Caco-2 (cell line): ENCODE results near the gene STK36. TPM values are rescaled to one million over a fixed set of nuclear protein-coding genes. Genes with fewer than 3 reads are reported as not detected.

ENCODE experiments used
- BruUV-seq: library from RNA; stranded (reverse); fragments of 400-500 nt; replicated peaks from 2 replicates; lab custom pipeline; 2021; lab: Mats Ljungman, UMichigan
- CTCF ChIA-PET: fragments of 300-600 bp; sonication (Branson Sonifier 250); formaldehyde crosslinking; loops from one replicate; lab custom pipeline; 2022; ENCODE audit warnings: antibody characterized with exemption; lab: Charles Lee
- POLR2A ChIA-PET: fragments of 300-600 bp; sonication (Branson Sonifier 250); formaldehyde crosslinking; loops from one replicate; lab custom pipeline; 2022; ENCODE audit warnings: antibody characterized with exemption; lab: Charles Lee
- DNase-seq, 2 experiments: peaks; one replicate each; pipeline versions ENCODE4 v3.0.0 to v3.0.0-alpha.2; 2020 to 2022
- H3K27me3 ChIP-seq: replicated peaks from 2 replicates; pipeline ENCODE4 v1.6.0; 2011; ENCODE audit warnings: low read length; ENCODE audit not compliant: control insufficient read depth, insufficient read depth
- H3K36me3 ChIP-seq: 2 replicates; pipeline ENCODE4 v1.5.1; 2011; ENCODE audit warnings: low read length; ENCODE audit not compliant: control insufficient read depth, insufficient read depth
- H3K4me1 ChIP-seq: fragments of 250-450 bp; sonication (Bioruptor Pico); 2 replicates; pipeline ENCODE4 v1.5.1; 2020; ENCODE audit warnings: mild to moderate bottlenecking
- H3K4me3 ChIP-seq: 2 replicates; pipeline ENCODE4 v1.5.1; 2011; ENCODE audit warnings: low read depth, mild to moderate bottlenecking, control low read depth, low read length
- H3K9me3 ChIP-seq: fragments of 250-450 bp; sonication (Bioruptor Pico); 2 replicates; pipeline ENCODE4 v1.5.1; 2020; ENCODE audit warnings: mild to moderate bottlenecking, moderate library complexity
- H3K27ac Mint-ChIP-seq: one replicate; pipeline ENCODE4 v1.8.0; 2022; ENCODE audit warnings: mixed read lengths; ENCODE audit not compliant: unreplicated experiment
- H3K27me3 Mint-ChIP-seq: one replicate; pipeline ENCODE4 v1.8.0; 2022; ENCODE audit warnings: mixed read lengths; ENCODE audit not compliant: insufficient read depth, unreplicated experiment
- H3K36me3 Mint-ChIP-seq: one replicate; pipeline ENCODE4 v1.8.0; 2022; ENCODE audit warnings: mild to moderate bottlenecking, mixed read lengths; ENCODE audit not compliant: insufficient read depth, unreplicated experiment
- H3K4me1 Mint-ChIP-seq: one replicate; pipeline ENCODE4 v1.8.0; 2022; ENCODE audit warnings: low read depth, mixed read lengths; ENCODE audit not compliant: unreplicated experiment
- H3K4me3 Mint-ChIP-seq: one replicate; pipeline ENCODE4 v1.8.0; 2022; ENCODE audit warnings: mild to moderate bottlenecking, moderate library complexity, mixed read lengths; ENCODE audit not compliant: unreplicated experiment
- H3K9me3 Mint-ChIP-seq: one replicate; pipeline ENCODE4 v1.8.0; 2022; ENCODE audit warnings: mixed read lengths; ENCODE audit not compliant: unreplicated experiment
- intact Hi-C: fragments of 100-400 bp; cut with micrococcal nuclease; formaldehyde crosslinking; loops from one replicate; pipeline ENCODE4 v1.10.0; 2022; ENCODE audit not compliant: unreplicated experiment
- total RNA-seq: library from RNA; stranded (reverse); gene quantifications from 2 replicates; pipeline ENCODE4 v1.2.3, GENCODE V29; 2022
- TF ChIP-seq, protein P1 (sequence below), 2 experiments: fragments of 200-600 bp in 1 of 2; IDR thresholded peaks; 1 replicate in 1 of 2; 2 replicates in 1 of 2; pipeline versions ENCODE4 v1.5.1 to v1.8.0; 2011 to 2022; ENCODE audit warnings: antibody characterized with exemption in 1 of 2, control low read depth in 1 of 2, inconsistent platforms in 1 of 2, low read depth in 1 of 2, low read length in 1 of 2, mild to moderate bottlenecking in 1 of 2, moderate library complexity in 1 of 2; ENCODE audit not compliant: insufficient read depth in 1 of 2, severe bottlenecking in 1 of 2, unreplicated experiment in 1 of 2

Gene STK36
- total RNA-seq, 1 experiment from 2014 or later = 44.1 TPM

DNA sequence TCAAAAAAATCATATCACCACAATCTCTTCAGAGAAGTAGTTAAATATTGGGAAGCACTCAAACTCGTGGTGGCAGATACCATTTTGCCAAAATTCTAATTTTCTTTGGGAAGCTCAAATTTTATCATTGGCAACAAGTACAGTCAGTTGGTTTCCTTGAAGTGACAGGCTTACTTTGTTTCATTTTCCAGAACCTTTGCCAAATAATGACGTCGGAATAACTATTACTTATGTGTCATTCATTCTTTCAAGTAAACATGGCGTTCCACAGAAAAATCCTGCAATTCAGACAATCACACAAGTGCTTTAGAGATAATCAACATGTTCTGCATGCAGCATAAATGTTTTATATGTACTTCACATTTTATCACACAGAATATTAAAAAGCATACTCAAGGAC lies 44.2 kb downstream of the STK36 start:
- peaks cover 14% of the 10 kb centered on the region for H3K36me3 Mint-ChIP-seq
- H3K27me3 Mint-ChIP-seq = no peaks in the 10 kb centered on the region
- ChIA-PET POLR2A (no interaction called here), CTCF (no interaction called here)
- no TSS peak for BruUV-seq
- intact Hi-C loops = loop anchor here (10.0 kb wide), 1 partner anchor 249 kb away; no protein-coding TSS in a partner anchor
- TF ChIP-seq, protein P1, sequence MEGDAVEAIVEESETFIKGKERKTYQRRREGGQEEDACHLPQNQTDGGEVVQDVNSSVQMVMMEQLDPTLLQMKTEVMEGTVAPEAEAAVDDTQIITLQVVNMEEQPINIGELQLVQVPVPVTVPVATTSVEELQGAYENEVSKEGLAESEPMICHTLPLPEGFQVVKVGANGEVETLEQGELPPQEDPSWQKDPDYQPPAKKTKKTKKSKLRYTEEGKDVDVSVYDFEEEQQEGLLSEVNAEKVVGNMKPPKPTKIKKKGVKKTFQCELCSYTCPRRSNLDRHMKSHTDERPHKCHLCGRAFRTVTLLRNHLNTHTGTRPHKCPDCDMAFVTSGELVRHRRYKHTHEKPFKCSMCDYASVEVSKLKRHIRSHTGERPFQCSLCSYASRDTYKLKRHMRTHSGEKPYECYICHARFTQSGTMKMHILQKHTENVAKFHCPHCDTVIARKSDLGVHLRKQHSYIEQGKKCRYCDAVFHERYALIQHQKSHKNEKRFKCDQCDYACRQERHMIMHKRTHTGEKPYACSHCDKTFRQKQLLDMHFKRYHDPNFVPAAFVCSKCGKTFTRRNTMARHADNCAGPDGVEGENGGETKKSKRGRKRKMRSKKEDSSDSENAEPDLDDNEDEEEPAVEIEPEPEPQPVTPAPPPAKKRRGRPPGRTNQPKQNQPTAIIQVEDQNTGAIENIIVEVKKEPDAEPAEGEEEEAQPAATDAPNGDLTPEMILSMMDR (IDR thresholded peaks at IDR 0.05; ENCODE audit: insufficient read depth in 1 of 2, low read depth in 1 of 2, low read length in 1 of 2, severe bottlenecking in 1 of 2, unreplicated experiment in 1 of 2) = no peak
- H3K4me3 ChIP-seq = no peak overlapping the region
- H3K4me3 Mint-ChIP-seq = no peak overlapping the region
- H3K9me3 ChIP-seq = no peaks in the 10 kb centered on the region
- DNase-seq = no peak
- no peaks in the 10 kb centered on the region for H3K27me3 ChIP-seq
- H3K4me1 ChIP-seq = peaks cover 5% of the 10 kb centered on the region; the same call in 1 of the 2 replicates
- peaks cover 19% of the 10 kb centered on the region for H3K4me1 Mint-ChIP-seq
- H3K36me3 ChIP-seq = no peaks in the 10 kb centered on the region; the same call in 1 of the 2 replicates
- no peaks in the 10 kb centered on the region for H3K9me3 Mint-ChIP-seq
- H3K27ac Mint-ChIP-seq = no peak overlapping the region

- no peaks in the 10 kb centered on the region; the same call in 1 of the 2 replicates for H3K36me3 ChIP-seq
- no peak for DNase-seq
- ChIA-PET CTCF (interaction anchor here (1.5 kb wide), 1 partner anchor 30 kb away, joined by 3 read pairs; no protein-coding TSS in a partner anchor), POLR2A (no interaction called here)
- H3K27me3 ChIP-seq = no peaks in the 10 kb centered on the region
- no peaks in the 10 kb centered on the region for H3K27me3 Mint-ChIP-seq
- H3K4me3 Mint-ChIP-seq = no peak overlapping the region
- peaks cover 14% of the 10 kb centered on the region for H3K36me3 Mint-ChIP-seq
- BruUV-seq = no TSS peak
- no peaks in the 10 kb centered on the region for H3K9me3 Mint-ChIP-seq
- no peaks in the 10 kb centered on the region; the same call in 1 of the 2 replicates for H3K4me1 ChIP-seq
- TF ChIP-seq, protein P1 (IDR thresholded peaks at IDR 0.05; ENCODE audit: insufficient read depth in 1 of 2, low read depth in 1 of 2, low read length in 1 of 2, severe bottlenecking in 1 of 2, unreplicated experiment in 1 of 2) = no peak
- no peak overlapping the region for H3K4me3 ChIP-seq
- H3K9me3 ChIP-seq = no peaks in the 10 kb centered on the region
- intact Hi-C loops = loop anchor here (10.0 kb wide), 1 partner anchor 248 kb away; no protein-coding TSS in a partner anchor
- H3K4me1 Mint-ChIP-seq = peaks cover 13% of the 10 kb centered on the region
- H3K27ac Mint-ChIP-seq = no peak overlapping the region
Measured at GRCh38 chr2:218717262-218717661, 45.4 kb downstream of the STK36 start.

- TF ChIP-seq, protein P1 (IDR thresholded peaks at IDR 0.05; ENCODE audit: insufficient read depth in 1 of 2, low read depth in 1 of 2, low read length in 1 of 2, severe bottlenecking in 1 of 2, unreplicated experiment in 1 of 2) = no peak
- no TSS peak for BruUV-seq
- no peak for DNase-seq
- H3K27me3 ChIP-seq = no peaks in the 10 kb centered on the region
- no peaks in the 10 kb centered on the region for H3K27me3 Mint-ChIP-seq
- intact Hi-C loops = loop anchor here (10.0 kb wide), 1 partner anchor 247 kb away; no protein-coding TSS in a partner anchor
- ChIA-PET POLR2A (interaction anchor here (0.7 kb wide), 1 partner anchor 949 kb away, joined by 7 read pairs; no protein-coding TSS in a partner anchor), CTCF (interaction anchor here (1.5 kb wide), 1 partner anchor 31 kb away, joined by 3 read pairs; no protein-coding TSS in a partner anchor)
- H3K4me3 Mint-ChIP-seq = no peak overlapping the region
- H3K36me3 Mint-ChIP-seq = peaks cover 14% of the 10 kb centered on the region
- H3K27ac Mint-ChIP-seq = no peak overlapping the region
- H3K9me3 ChIP-seq = no peaks in the 10 kb centered on the region
- no peaks in the 10 kb centered on the region for H3K9me3 Mint-ChIP-seq
- no peak overlapping the region for H3K4me3 ChIP-seq
- peaks cover 13% of the 10 kb centered on the region for H3K4me1 Mint-ChIP-seq
- H3K36me3 ChIP-seq = no peaks in the 10 kb centered on the region; the same call in 1 of the 2 replicates
- no peaks in the 10 kb centered on the region; the same call in 1 of the 2 replicates for H3K4me1 ChIP-seq
Measured at GRCh38 chr2:218718058-218718457, 46.2 kb downstream of the STK36 start.
